GM23338 (cell line): ENCODE measurements around the gene OPTN. TPM values are rescaled to one million over a fixed set of nuclear protein-coding genes. Genes with fewer than 3 reads are reported as not detected.

ENCODE experiments used
- ATAC-seq: fragments of 200-7000 bp; cut with Tn5 transposase; 3 replicates; pipeline ENCODE4 v1.9.1; 2020
- DNase-seq: peaks from one replicate; pipeline ENCODE4 v3.0.0-alpha.2; 2015; ENCODE audit warnings: low spot score
- H2AFZ ChIP-seq: fragments of 200-600 bp; sonication (generic); 2 replicates; pipeline ENCODE4 v1.8.0; 2016; ENCODE audit warnings: antibody characterized with exemption, mild to moderate bottlenecking, moderate library complexity
- H3F3A ChIP-seq: fragments of 200-600 bp; sonication (generic); replicated peaks from 2 replicates; pipeline ENCODE4 v1.8.0; 2017; ENCODE audit warnings: antibody characterized with exemption, mixed run types, low read depth
- H3K27ac ChIP-seq: fragments of 200-600 bp; sonication (generic); 2 replicates; pipeline ENCODE4 v1.6.1; 2016; ENCODE audit warnings: low read depth
- H3K27me3 ChIP-seq: fragments of 200-600 bp; sonication (generic); 2 replicates; pipeline ENCODE4 v1.8.0; 2016; ENCODE audit warnings: mild to moderate bottlenecking, mixed run types, moderate library complexity; ENCODE audit not compliant: insufficient read depth
- H3K36me3 ChIP-seq: fragments of 200-600 bp; sonication (generic); 2 replicates; pipeline ENCODE4 v1.8.0; 2016; ENCODE audit warnings: mild to moderate bottlenecking; ENCODE audit not compliant: insufficient read depth
- H3K4me1 ChIP-seq: fragments of 200-600 bp; sonication (generic); 2 replicates; pipeline ENCODE4 v1.8.0; 2016; ENCODE audit warnings: mild to moderate bottlenecking, moderate library complexity; ENCODE audit not compliant: insufficient read depth
- H3K4me2 ChIP-seq: fragments of 200-600 bp; sonication (generic); 2 replicates; pipeline ENCODE4 v1.7.1; 2017; ENCODE audit warnings: mixed run types
- H3K4me3 ChIP-seq: fragments of 200-600 bp; sonication (generic); 2 replicates; pipeline ENCODE4 v1.6.1; 2016; ENCODE audit warnings: mixed run types
- H3K79me2 ChIP-seq: fragments of 200-600 bp; sonication (generic); replicated peaks from 2 replicates; pipeline ENCODE4 v1.8.0; 2017; ENCODE audit warnings: mild to moderate bottlenecking; ENCODE audit not compliant: insufficient read depth
- H3K9me2 ChIP-seq: fragments of 200-600 bp; sonication (generic); 2 replicates; pipeline ENCODE4 v1.8.0; 2017; ENCODE audit not compliant: insufficient read depth
- H4K20me1 ChIP-seq: fragments of 200-600 bp; sonication (generic); replicated peaks from 2 replicates; pipeline ENCODE4 v1.8.0; 2017; ENCODE audit warnings: mild to moderate bottlenecking; ENCODE audit not compliant: insufficient read depth
- H3K27ac Mint-ChIP-seq: 2 replicates; pipeline ENCODE4 v1.8.0; 2020; ENCODE audit warnings: inconsistent platforms, mild to moderate bottlenecking, moderate library complexity, mixed read lengths
- H3K27me3 Mint-ChIP-seq: 3 replicates; pipeline ENCODE4 v1.8.0; 2022; ENCODE audit warnings: low read depth, mild to moderate bottlenecking, moderate library complexity, mixed read lengths, inconsistent platforms; ENCODE audit not compliant: insufficient read depth, poor library complexity
- H3K36me3 Mint-ChIP-seq: 3 replicates; pipeline ENCODE4 v1.8.0; 2021; ENCODE audit warnings: low read depth, mild to moderate bottlenecking, inconsistent platforms, moderate library complexity, mixed read lengths
- H3K4me1 Mint-ChIP-seq: 3 replicates; pipeline ENCODE4 v1.8.0; 2020; ENCODE audit warnings: mild to moderate bottlenecking, inconsistent platforms, mixed read lengths
- H3K4me3 Mint-ChIP-seq: 3 replicates; pipeline ENCODE4 v1.8.0; 2021; ENCODE audit warnings: moderate library complexity, mild to moderate bottlenecking, inconsistent platforms, mixed read lengths
- H3K9me3 Mint-ChIP-seq: 3 replicates; pipeline ENCODE4 v1.8.0; 2020; ENCODE audit warnings: moderate library complexity, mild to moderate bottlenecking, inconsistent platforms, mixed read lengths
- CREB1 ChIP-seq: fragments of 250-450 bp; sonication (Bioruptor Pico); IDR thresholded peaks from 2 replicates; pipeline ENCODE4 v1.5.0; 2020; ENCODE audit warnings: low read depth, mild to moderate bottlenecking, moderate library complexity
- EZH2phosphoT487 ChIP-seq: fragments of 200-600 bp; sonication (generic); IDR thresholded peaks from one replicate; pipeline ENCODE4 v1.8.1; 2018; ENCODE audit warnings: antibody characterized with exemption; ENCODE audit not compliant: unreplicated experiment
- NANOG ChIP-seq: IDR thresholded peaks from 2 replicates; pipeline ENCODE4 v1.6.1; 2016; ENCODE audit warnings: antibody characterized with exemption, borderline replicate concordance
- POLR2AphosphoS5 ChIP-seq: IDR thresholded peaks from 2 replicates; pipeline ENCODE4 v1.6.1; 2016; ENCODE audit warnings: antibody characterized with exemption, low read depth
- STAT1 ChIP-seq: IDR thresholded peaks from one replicate; pipeline ENCODE4 v1.6.1; 2016; ENCODE audit warnings: antibody characterized with exemption; ENCODE audit not compliant: unreplicated experiment
- ZNF331 ChIP-seq: fragments of 250-450 bp; sonication (Bioruptor Pico); IDR thresholded peaks from 2 replicates; pipeline ENCODE4 v1.5.0; 2020; ENCODE audit warnings: low read depth, mild to moderate bottlenecking, moderate library complexity
- polyA plus RNA-seq: library from polyadenylated mRNA; unstranded; fragments of >200 nt; fragmentation: Nextera tagmentation; extraction: Ambion mirVana; gene quantifications from 2 replicates; pipeline ENCODE4 v1.2.1, GENCODE V29; 2016
- total RNA-seq: library from RNA; depleted of rRNA; stranded (reverse); fragments of >200 nt; shearing (Covaris generic); gene quantifications from 2 replicates; pipeline ENCODE4 v1.2.3, GENCODE V29; 2014
- TF ChIP-seq, protein P1 (sequence below): fragments of 250-450 bp; sonication (Bioruptor Pico); IDR thresholded peaks from 2 replicates; pipeline ENCODE4 v1.5.0; 2020; ENCODE audit warnings: mild to moderate bottlenecking, moderate library complexity

The OPTN gene
- total and polyA plus RNA-seq, 2 experiments from 2014 or later, result 6.0 to 13.0 TPM

DNA sequence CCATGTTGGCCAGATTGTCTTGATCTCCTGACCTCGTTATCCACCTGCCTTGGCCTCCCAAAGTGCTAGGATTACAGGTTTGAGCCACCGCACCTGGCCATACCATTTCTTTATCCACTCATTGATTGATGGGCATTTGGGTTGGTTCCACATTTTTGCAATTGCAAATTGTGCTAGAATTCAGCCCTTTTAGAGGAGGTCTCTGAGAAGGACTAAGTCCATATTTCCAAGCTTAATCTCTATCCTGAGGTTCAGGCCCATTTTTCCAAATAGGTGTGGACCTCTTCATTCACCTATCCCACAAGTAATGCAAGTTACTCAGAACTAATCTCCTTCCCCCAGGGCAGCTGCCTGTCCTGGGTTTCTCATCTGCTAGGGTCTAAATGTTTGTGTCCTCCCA is 9.7 kb upstream of the OPTN start:
- peaks cover 6% of the 10 kb centered on the region; the same call in 1 of the 2 replicates for H3K9me2 ChIP-seq
- ATAC-seq (no peak), DNase-seq (no peak)
- H3K27ac ChIP-seq, result no peak overlapping the region
- no peak overlapping the region for H3K4me3 ChIP-seq
- TF ChIP-seq CREB1 (CRISPR knock-in tag) (no peak), ZNF331 (CRISPR knock-in tag) (no peak), NANOG (no peak), EZH2phosphoT487 (no peak)
- TF ChIP-seq, protein P1, sequence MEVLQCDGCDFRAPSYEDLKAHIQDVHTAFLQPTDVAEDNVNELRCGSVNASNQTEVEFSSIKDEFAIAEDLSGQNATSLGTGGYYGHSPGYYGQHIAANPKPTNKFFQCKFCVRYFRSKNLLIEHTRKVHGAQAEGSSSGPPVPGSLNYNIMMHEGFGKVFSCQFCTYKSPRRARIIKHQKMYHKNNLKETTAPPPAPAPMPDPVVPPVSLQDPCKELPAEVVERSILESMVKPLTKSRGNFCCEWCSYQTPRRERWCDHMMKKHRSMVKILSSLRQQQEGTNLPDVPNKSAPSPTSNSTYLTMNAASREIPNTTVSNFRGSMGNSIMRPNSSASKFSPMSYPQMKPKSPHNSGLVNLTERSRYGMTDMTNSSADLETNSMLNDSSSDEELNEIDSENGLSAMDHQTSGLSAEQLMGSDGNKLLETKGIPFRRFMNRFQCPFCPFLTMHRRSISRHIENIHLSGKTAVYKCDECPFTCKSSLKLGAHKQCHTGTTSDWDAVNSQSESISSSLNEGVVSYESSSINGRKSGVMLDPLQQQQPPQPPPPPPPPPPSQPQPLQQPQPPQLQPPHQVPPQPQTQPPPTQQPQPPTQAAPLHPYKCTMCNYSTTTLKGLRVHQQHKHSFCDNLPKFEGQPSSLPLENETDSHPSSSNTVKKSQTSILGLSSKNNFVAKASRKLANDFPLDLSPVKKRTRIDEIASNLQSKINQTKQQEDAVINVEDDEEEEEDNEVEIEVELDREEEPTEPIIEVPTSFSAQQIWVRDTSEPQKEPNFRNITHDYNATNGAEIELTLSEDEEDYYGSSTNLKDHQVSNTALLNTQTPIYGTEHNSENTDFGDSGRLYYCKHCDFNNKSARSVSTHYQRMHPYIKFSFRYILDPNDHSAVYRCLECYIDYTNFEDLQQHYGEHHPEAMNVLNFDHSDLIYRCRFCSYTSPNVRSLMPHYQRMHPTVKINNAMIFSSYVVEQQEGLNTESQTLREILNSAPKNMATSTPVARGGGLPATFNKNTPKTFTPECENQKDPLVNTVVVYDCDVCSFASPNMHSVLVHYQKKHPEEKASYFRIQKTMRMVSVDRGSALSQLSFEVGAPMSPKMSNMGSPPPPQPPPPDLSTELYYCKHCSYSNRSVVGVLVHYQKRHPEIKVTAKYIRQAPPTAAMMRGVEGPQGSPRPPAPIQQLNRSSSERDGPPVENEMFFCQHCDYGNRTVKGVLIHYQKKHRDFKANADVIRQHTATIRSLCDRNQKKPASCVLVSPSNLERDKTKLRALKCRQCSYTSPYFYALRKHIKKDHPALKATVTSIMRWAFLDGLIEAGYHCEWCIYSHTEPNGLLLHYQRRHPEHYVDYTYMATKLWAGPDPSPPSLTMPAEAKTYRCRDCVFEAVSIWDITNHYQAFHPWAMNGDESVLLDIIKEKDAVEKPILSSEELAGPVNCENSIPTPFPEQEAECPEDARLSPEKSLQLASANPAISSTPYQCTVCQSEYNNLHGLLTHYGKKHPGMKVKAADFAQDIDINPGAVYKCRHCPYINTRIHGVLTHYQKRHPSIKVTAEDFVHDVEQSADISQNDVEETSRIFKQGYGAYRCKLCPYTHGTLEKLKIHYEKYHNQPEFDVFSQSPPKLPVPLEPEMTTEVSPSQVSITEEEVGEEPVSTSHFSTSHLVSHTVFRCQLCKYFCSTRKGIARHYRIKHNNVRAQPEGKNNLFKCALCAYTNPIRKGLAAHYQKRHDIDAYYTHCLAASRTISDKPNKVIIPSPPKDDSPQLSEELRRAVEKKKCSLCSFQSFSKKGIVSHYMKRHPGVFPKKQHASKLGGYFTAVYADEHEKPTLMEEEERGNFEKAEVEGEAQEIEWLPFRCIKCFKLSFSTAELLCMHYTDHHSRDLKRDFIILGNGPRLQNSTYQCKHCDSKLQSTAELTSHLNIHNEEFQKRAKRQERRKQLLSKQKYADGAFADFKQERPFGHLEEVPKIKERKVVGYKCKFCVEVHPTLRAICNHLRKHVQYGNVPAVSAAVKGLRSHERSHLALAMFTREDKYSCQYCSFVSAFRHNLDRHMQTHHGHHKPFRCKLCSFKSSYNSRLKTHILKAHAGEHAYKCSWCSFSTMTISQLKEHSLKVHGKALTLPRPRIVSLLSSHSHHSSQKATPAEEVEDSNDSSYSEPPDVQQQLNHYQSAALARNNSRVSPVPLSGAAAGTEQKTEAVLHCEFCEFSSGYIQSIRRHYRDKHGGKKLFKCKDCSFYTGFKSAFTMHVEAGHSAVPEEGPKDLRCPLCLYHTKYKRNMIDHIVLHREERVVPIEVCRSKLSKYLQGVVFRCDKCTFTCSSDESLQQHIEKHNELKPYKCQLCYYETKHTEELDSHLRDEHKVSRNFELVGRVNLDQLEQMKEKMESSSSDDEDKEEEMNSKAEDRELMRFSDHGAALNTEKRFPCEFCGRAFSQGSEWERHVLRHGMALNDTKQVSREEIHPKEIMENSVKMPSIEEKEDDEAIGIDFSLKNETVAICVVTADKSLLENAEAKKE (CRISPR knock-in tag), result no peak
- H3F3A ChIP-seq, result no peaks in the 10 kb centered on the region
- no peaks in the 10 kb centered on the region for H3K27me3 ChIP-seq
- peaks cover 3% of the 10 kb centered on the region for H3K27me3 Mint-ChIP-seq
- H3K4me2 ChIP-seq, result no peak overlapping the region
- 0 out of 2 replicates have a peak, but pooled peaks cover 5% of the 10 kb centered on the region for H3K36me3 ChIP-seq
- H3K4me3 Mint-ChIP-seq, result no peak overlapping the region
- H3K9me3 Mint-ChIP-seq, result peaks cover 40% of the 10 kb centered on the region
- H2AFZ ChIP-seq, result no peak overlapping the region
- H3K4me1 Mint-ChIP-seq, result no peaks in the 10 kb centered on the region
- no peaks in the 10 kb centered on the region for H4K20me1 ChIP-seq
- H3K36me3 Mint-ChIP-seq, result peaks cover 17% of the 10 kb centered on the region
- no peaks in the 10 kb centered on the region for H3K4me1 ChIP-seq
- no peaks in the 10 kb centered on the region for H3K79me2 ChIP-seq
- no peak overlapping the region for H3K27ac Mint-ChIP-seq

DNA sequence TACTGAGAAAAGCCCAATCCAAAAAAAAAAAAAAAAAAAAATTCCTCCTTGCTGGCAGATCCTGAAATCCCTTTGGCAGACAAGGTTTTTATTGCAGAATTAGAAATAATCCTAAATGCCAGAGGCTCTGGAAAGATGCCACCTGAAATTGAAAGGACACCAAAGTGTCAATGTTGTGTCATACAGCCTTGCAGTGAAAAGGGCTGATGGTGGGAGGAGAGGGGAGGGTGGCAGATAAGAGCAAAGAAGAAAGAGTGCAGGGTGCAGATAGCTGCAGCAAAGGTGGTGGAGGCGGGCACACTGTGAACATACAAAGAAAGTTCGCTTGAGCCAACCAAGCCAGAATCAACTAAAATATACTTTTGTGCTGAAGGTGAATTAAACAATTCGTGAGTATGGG is 8.2 kb upstream of the OPTN start:
- Histone ChIP-seq H4K20me1 (no peaks in the 10 kb centered on the region), H3K4me1 (no peaks in the 10 kb centered on the region), H3F3A (no peaks in the 10 kb centered on the region), H3K36me3 (no peaks in the 10 kb centered on the region), H3K79me2 (no peaks in the 10 kb centered on the region), H3K4me2 (no peak overlapping the region), H3K4me3 (no peak overlapping the region), H3K27ac (no peak overlapping the region), H3K9me2 (0 out of 2 replicates have a peak, but pooled peaks cover 3% of the 10 kb centered on the region), H3K27me3 (no peaks in the 10 kb centered on the region), H2AFZ (no peak overlapping the region)
- no peaks in the 10 kb centered on the region for H3K4me1 Mint-ChIP-seq
- ATAC-seq (no peak), DNase-seq (no peak)
- no peak overlapping the region for H3K4me3 Mint-ChIP-seq
- H3K27ac Mint-ChIP-seq, result no peak overlapping the region
- peaks cover 5% of the 10 kb centered on the region for H3K27me3 Mint-ChIP-seq
- peaks cover 25% of the 10 kb centered on the region for H3K9me3 Mint-ChIP-seq
- peaks cover 11% of the 10 kb centered on the region; the same call in 2 of the 3 replicates for H3K36me3 Mint-ChIP-seq
- TF ChIP-seq STAT1 (no peak), NANOG (no peak), ZNF331 (CRISPR knock-in tag) (no peak), POLR2AphosphoS5 (no peak)
- TF ChIP-seq, protein P1 (CRISPR knock-in tag), result no peak
